Upper lobe of right lung (tissue), 1 donor: ENCODE data around the gene ZDHHC14. TPM values are rescaled to one million over a fixed set of nuclear protein-coding genes. Genes with fewer than 3 reads are reported as not detected.
"Not testable (repeated sequence)": the region's sequence is repeated elsewhere in the genome, so short reads cannot be mapped to it uniquely, and the experiment has no call there.

Experiments
- ATAC-seq: fragments of 200-7000 bp; cut with Tn5 transposase; one replicate; pipeline ENCODE4 v1.9.1; 2020; ENCODE audit warnings: mild to moderate bottlenecking, moderate library complexity
- DNase-seq: peaks from one replicate; pipeline ENCODE4 v3.0.0-alpha.2; 2020
- H3K27ac ChIP-seq: fragments of 200-600 bp; one replicate; pipeline ENCODE4 v1.8.0; 2022
- H3K27me3 ChIP-seq: fragments of 200-600 bp; one replicate; pipeline ENCODE4 v1.8.0; 2022; ENCODE audit warnings: mild to moderate bottlenecking
- H3K36me3 ChIP-seq: fragments of 200-600 bp; one replicate; pipeline ENCODE4 v1.8.0; 2022
- H3K4me1 ChIP-seq: fragments of 200-600 bp; one replicate; pipeline ENCODE4 v1.8.0; 2022
- H3K4me3 ChIP-seq: fragments of 200-600 bp; one replicate; pipeline ENCODE4 v1.8.0; 2022; ENCODE audit warnings: mild to moderate bottlenecking
- H3K9me3 ChIP-seq: fragments of 200-600 bp; one replicate; pipeline ENCODE4 v1.8.0; 2022
- CTCF ChIP-seq: fragments of 200-600 bp; IDR thresholded peaks from one replicate; pipeline ENCODE4 v1.8.0; 2022; ENCODE audit warnings: antibody characterized with exemption
- intact Hi-C: fragments of 100-400 bp; cut with DNase I; formaldehyde crosslinking; loops from one replicate; pipeline ENCODE4 v1.11.0; 2022
- long read RNA-seq: library from polyadenylated mRNA; unstranded; transcript quantifications from one replicate; pipeline ENCODE4 v2.0.0, GENCODE V29; 2021
- total RNA-seq: library from RNA; stranded (reverse); fragmentation: NEBNext Ultra II Directional; extraction: Animal tissue kit (Norgen Biotek cat#: 25700); gene quantifications from one replicate; pipeline ENCODE4 v1.2.1, GENCODE V29; 2021
- donor health status: DM: no; HTN: yes; CAD: no; lungs with severe emphysema.

ZDHHC14 gene
- 12.2 TPM for total RNA-seq
- long read RNA-seq, full-length matches to known transcripts: 22 of 36 reads
- long read RNA-seq, partial matches to known transcripts: 5 of 36 reads
- long read RNA-seq, other reads (novel, unspliced or antisense): 9 of 36 reads

- Histone ChIP-seq H3K9me3 (no peaks in the 10 kb centered on the region), H3K4me3 (peak within 1 kb of the TSS; percentile 99), H3K27me3 (no peaks in the 10 kb centered on the region), H3K36me3 (no peaks in the 10 kb centered on the region), H3K4me1 (peaks cover 13% of the 10 kb centered on the region), H3K27ac (peak within 1 kb of the TSS; percentile 94)
- no peak for TF ChIP-seq CTCF
- peak; percentile 94 for ATAC-seq
- DNase-seq: peak; percentile 96
- intact Hi-C loops: no loop called here
Observed at GRCh38 chr6:157380779-157381561, at the start of gene ZDHHC14. Gene ZDHHC14 (plus strand): TSS chr6:157381190.

GRCh38 chr6:157332813-157333212 lies 48.2 kb upstream of the ZDHHC14 start:
- no peaks in the 10 kb centered on the region for H3K36me3 ChIP-seq
- no peak for TF ChIP-seq CTCF
- DNase-seq (no peak), ATAC-seq (no peak)
- no peak overlapping the region for H3K27ac ChIP-seq
- H3K9me3 ChIP-seq: no peaks in the 10 kb centered on the region
- intact Hi-C loops: no loop called here
- H3K4me1 ChIP-seq: no peaks in the 10 kb centered on the region
- no peak overlapping the region for H3K4me3 ChIP-seq
- H3K27me3 ChIP-seq: peaks cover 27% of the 10 kb centered on the region

DNA sequence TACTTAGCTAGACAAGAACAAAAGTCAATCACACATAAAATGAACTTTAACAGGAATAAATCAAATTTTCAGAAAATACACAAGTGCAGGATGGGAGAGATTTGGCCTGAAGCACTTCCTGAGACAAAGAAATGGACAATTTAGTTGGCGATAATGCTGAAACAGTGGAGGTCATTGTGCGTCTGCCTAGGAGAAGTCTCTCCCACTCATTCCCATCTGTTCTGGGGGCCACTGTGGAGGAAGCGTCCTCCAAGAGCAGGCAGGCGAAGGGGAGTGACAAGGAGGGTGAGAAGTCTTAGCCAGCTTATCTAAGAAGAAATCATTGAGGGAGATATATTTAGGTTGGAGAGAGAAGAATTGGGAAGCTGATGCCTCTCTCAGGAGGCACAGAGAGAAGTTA lies 47.5 kb upstream of the ZDHHC14 start:
- Histone ChIP-seq H3K36me3 (no peaks in the 10 kb centered on the region), H3K27ac (no peak overlapping the region), H3K4me1 (no peaks in the 10 kb centered on the region), H3K9me3 (no peaks in the 10 kb centered on the region), H3K27me3 (peaks cover 26% of the 10 kb centered on the region), H3K4me3 (no peak overlapping the region)
- ATAC-seq (no peak), DNase-seq (no peak)
- intact Hi-C loops: no loop called here
- TF ChIP-seq CTCF: no peak

DNA sequence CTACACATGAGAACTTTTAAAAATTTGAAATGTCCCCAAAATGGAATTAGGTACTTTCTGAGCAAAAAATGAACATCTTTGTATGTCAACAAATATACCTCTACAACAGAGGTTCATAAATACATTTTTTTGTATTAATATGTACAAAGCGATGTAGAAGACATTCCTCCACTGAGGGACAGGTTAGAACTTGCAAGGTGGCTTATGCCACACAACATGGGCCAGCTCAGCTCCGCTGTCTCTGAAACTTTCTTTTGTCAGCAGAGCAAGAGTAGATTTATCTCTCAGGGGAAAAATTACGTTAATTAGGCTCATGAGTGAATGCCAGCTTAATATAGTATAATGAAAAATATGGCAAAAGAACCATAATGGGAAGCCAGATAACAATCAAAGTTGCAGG lies 47.0 kb upstream of the ZDHHC14 start:
- H3K27me3 ChIP-seq: peaks cover 22% of the 10 kb centered on the region
- no peak for DNase-seq
- TF ChIP-seq CTCF: no peak
- H3K4me1 ChIP-seq: no peaks in the 10 kb centered on the region
- H3K27ac ChIP-seq: no peak overlapping the region
- no peak overlapping the region for H3K4me3 ChIP-seq
- no peaks in the 10 kb centered on the region for H3K9me3 ChIP-seq
- intact Hi-C loops: no loop called here
- H3K36me3 ChIP-seq: no peaks in the 10 kb centered on the region
- ATAC-seq: no peak

GRCh38 chr6:157335829-157336228 lies 45.2 kb upstream of the ZDHHC14 start:
- intact Hi-C loops: no loop called here
- no peaks in the 10 kb centered on the region for H3K36me3 ChIP-seq
- ATAC-seq: no peak

DNA sequence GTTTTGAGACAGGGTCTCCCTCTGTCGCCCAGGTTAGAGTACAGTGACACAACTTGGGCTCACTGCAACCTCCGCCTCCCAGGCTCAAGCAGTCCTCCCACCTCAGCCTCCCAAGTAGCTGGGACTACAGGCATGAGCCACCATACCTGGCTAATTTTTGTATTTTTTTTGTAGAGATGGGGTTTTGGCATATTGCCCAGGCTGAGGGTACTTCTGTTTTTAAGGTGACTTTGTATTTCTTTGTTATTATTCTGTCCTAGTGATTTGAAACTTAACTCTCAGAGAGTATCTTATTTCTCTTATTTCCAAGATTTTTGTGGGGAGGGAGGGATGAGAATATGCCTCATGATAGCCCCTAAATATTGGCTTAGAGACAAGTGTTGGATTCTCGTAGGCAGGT lies 43.7 kb upstream of the ZDHHC14 start:
- H3K4me1 ChIP-seq, ATAC-seq, H3K27me3 ChIP-seq, DNase-seq, intact Hi-C loops, H3K27ac ChIP-seq, H3K9me3 ChIP-seq, H3K36me3 ChIP-seq, H3K4me3 ChIP-seq: not testable (repeated sequence)

More at GRCh38 chr6:157335829-157336228, 45.2 kb upstream of the ZDHHC14 start:
- Histone ChIP-seq H3K27ac (no peak overlapping the region), H3K4me1 (no peaks in the 10 kb centered on the region), H3K27me3 (peaks cover 13% of the 10 kb centered on the region), H3K4me3 (no peak overlapping the region), H3K9me3 (no peaks in the 10 kb centered on the region)
- no peak for DNase-seq
- TF ChIP-seq CTCF: no peak
